ENCODE results near the gene NCAM1.

The NCAM1 gene

GRCh38 chr11:113112307-113112706 lies 151.1 kb downstream of the NCAM1 start:
- H4K20me1 ChIP-seq (ENCODE audit: insufficient read depth, low read length) = no peaks in the 10 kb centered on the region
- no peaks in the 10 kb centered on the region for H3K27me3 ChIP-seq (replicated peaks; ENCODE audit: insufficient read depth, low read length)
- no peak overlapping the region for H3K9ac ChIP-seq (ENCODE audit: low read length)
- H3K27ac ChIP-seq (ENCODE audit: low read length) = no peak overlapping the region
- H3K4me1 ChIP-seq (ENCODE audit: low read length) = no peaks in the 10 kb centered on the region
- H3K9me3 ChIP-seq (replicated peaks; ENCODE audit: insufficient read depth, low read length) = no peaks in the 10 kb centered on the region
- H3K4me3 ChIP-seq (ENCODE audit: low read length) = no peak overlapping the region
- no peak for TF ChIP-seq EZH2phosphoT487 (IDR thresholded peaks at IDR 0.05; ENCODE audit: low read length)
- TF ChIP-seq EZH2 (optimal IDR thresholded peaks at IDR 0.05; ENCODE audit: low read depth, low read length) = no peak
- TF ChIP-seq, protein P1, sequence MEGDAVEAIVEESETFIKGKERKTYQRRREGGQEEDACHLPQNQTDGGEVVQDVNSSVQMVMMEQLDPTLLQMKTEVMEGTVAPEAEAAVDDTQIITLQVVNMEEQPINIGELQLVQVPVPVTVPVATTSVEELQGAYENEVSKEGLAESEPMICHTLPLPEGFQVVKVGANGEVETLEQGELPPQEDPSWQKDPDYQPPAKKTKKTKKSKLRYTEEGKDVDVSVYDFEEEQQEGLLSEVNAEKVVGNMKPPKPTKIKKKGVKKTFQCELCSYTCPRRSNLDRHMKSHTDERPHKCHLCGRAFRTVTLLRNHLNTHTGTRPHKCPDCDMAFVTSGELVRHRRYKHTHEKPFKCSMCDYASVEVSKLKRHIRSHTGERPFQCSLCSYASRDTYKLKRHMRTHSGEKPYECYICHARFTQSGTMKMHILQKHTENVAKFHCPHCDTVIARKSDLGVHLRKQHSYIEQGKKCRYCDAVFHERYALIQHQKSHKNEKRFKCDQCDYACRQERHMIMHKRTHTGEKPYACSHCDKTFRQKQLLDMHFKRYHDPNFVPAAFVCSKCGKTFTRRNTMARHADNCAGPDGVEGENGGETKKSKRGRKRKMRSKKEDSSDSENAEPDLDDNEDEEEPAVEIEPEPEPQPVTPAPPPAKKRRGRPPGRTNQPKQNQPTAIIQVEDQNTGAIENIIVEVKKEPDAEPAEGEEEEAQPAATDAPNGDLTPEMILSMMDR (IDR thresholded peaks at IDR 0.05; ENCODE audit: low read length) = no peak
- no peaks in the 10 kb centered on the region for H3F3A ChIP-seq (ENCODE audit: insufficient read depth, low read length)
- no peak overlapping the region for H2AFZ ChIP-seq (ENCODE audit: low read length)
- DNase-seq = no peak
- H3K79me2 ChIP-seq (ENCODE audit: low read length) = no peaks in the 10 kb centered on the region
- no peak overlapping the region for H3K4me2 ChIP-seq (ENCODE audit: low read depth, low read length)
- no peaks in the 10 kb centered on the region for H3K9me2 ChIP-seq (replicated peaks; ENCODE audit: insufficient read depth, low read length)
- no peaks in the 10 kb centered on the region for H3K36me3 ChIP-seq (replicated peaks; ENCODE audit: insufficient read depth, low read length)

- Histone ChIP-seq H3K27me3 (replicated peaks; ENCODE audit: insufficient read depth, low read length) (no peaks in the 10 kb centered on the region), H3K9me2 (replicated peaks; ENCODE audit: insufficient read depth, low read length) (no peaks in the 10 kb centered on the region), H3K9ac (ENCODE audit: low read length) (no peak overlapping the region), H3K9me3 (replicated peaks; ENCODE audit: insufficient read depth, low read length) (no peaks in the 10 kb centered on the region), H3K36me3 (replicated peaks; ENCODE audit: insufficient read depth, low read length) (no peaks in the 10 kb centered on the region), H3K4me1 (ENCODE audit: low read length) (no peaks in the 10 kb centered on the region), H2AFZ (ENCODE audit: low read length) (no peak overlapping the region), H3F3A (ENCODE audit: insufficient read depth, low read length) (no peaks in the 10 kb centered on the region), H4K20me1 (ENCODE audit: insufficient read depth, low read length) (no peaks in the 10 kb centered on the region), H3K79me2 (ENCODE audit: low read length) (no peaks in the 10 kb centered on the region), H3K4me3 (ENCODE audit: low read length) (no peak overlapping the region), H3K27ac (ENCODE audit: low read length) (no peak overlapping the region), H3K4me2 (ENCODE audit: low read depth, low read length) (no peak overlapping the region)
- peak; percentile 69 for DNase-seq
- TF ChIP-seq, protein P1 (IDR thresholded peaks at IDR 0.05; ENCODE audit: low read length) = peak; percentile 92
- TF ChIP-seq EZH2phosphoT487 (IDR thresholded peaks at IDR 0.05; ENCODE audit: low read length) = no peak
These were observed 152.8 kb downstream of the NCAM1 start for GRCh38 chr11:113113801-113114704.

DNA sequence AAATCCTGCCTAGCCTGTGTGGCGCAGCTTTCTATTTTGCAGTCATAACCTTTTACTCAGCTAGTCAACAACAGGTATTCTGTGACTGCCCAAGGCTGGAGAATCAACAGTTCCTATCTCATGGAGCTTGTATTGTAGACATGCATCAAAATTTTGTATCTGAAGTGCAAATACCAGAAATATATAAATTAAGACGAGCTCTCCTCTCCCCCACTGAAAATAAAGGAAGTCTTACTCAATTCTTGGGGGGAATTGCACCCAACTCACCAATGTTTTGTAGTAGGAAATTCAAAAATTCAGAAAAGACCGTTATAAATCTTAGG lies 153.4 kb downstream of the NCAM1 start:
- Histone ChIP-seq H3K9me3 (replicated peaks; ENCODE audit: insufficient read depth, low read length) (no peaks in the 10 kb centered on the region), H2AFZ (ENCODE audit: low read length) (no peak overlapping the region), H3K9ac (ENCODE audit: low read length) (no peak overlapping the region), H3K4me2 (ENCODE audit: low read depth, low read length) (no peak overlapping the region), H3K36me3 (replicated peaks; ENCODE audit: insufficient read depth, low read length) (no peaks in the 10 kb centered on the region), H3K4me1 (ENCODE audit: low read length) (no peaks in the 10 kb centered on the region), H4K20me1 (ENCODE audit: insufficient read depth, low read length) (no peaks in the 10 kb centered on the region), H3K79me2 (ENCODE audit: low read length) (no peaks in the 10 kb centered on the region), H3K27ac (ENCODE audit: low read length) (no peak overlapping the region), H3K27me3 (replicated peaks; ENCODE audit: insufficient read depth, low read length) (no peaks in the 10 kb centered on the region), H3F3A (ENCODE audit: insufficient read depth, low read length) (no peaks in the 10 kb centered on the region), H3K9me2 (replicated peaks; ENCODE audit: insufficient read depth, low read length) (no peaks in the 10 kb centered on the region), H3K4me3 (ENCODE audit: low read length) (no peak overlapping the region)
- no peak for TF ChIP-seq EZH2 (optimal IDR thresholded peaks at IDR 0.05; ENCODE audit: low read depth, low read length)
- TF ChIP-seq, protein P1 (IDR thresholded peaks at IDR 0.05; ENCODE audit: low read length) = no peak
- TF ChIP-seq EZH2phosphoT487 (IDR thresholded peaks at IDR 0.05; ENCODE audit: low read length) = no peak
- DNase-seq = no peak
